Measurements from ENCODE around the gene SLC26A9. TPM values are rescaled to one million over a fixed set of nuclear protein-coding genes. Genes with fewer than 3 reads are reported as not detected.

The SLC26A9 gene
- total and polyA plus RNA-seq, 2 donors (not counting 3 experiments of a cell fraction or from before 2014, with no cell fraction given): 0.10 to 0.20 TPM

GRCh38 chr1:205970486-205970885 is 27.2 kb upstream of the SLC26A9 start:
- H3K79me2 ChIP-seq (ENCODE audit: control insufficient read depth, insufficient read depth, low read length): no peaks in the 10 kb centered on the region
- H2AFZ ChIP-seq (ENCODE audit: low read depth, low read length): no peak overlapping the region
- dilution Hi-C loops (cut with MboI; ENCODE audit: extremely low pct_ligation_motif_present, low sequenced_read_pairs): no loop called here
- H3K9ac ChIP-seq (replicated peaks; ENCODE audit: extremely low read depth, insufficient read depth, low read length): no peak overlapping the region
- DNase-seq (ENCODE audit: low read depth, low spot score) (peak; percentile 37), FAIRE-seq (no peak)
- H4K20me1 ChIP-seq (replicated peaks; ENCODE audit: control insufficient read depth, extremely low read depth, insufficient read depth, low read length): no peaks in the 10 kb centered on the region
- no peak overlapping the region for H3K4me2 ChIP-seq (ENCODE audit: insufficient read depth, low read length)
- H3K27me3 ChIP-seq (ENCODE audit: control insufficient read depth in 2 of 2, insufficient read depth in 2 of 2, low read length in 2 of 2): no peaks in the 10 kb centered on the region
- no TSS peak for BruUV-seq (replicated peaks)
- CTCF ChIA-PET: interaction anchor here (0.8 to 5.9 kb wide), 7 partner anchors 10 to 136 kb away, joined by 3 to 61 read pairs (median 4); no protein-coding TSS in a partner anchor
- no peaks in the 10 kb centered on the region for H3K9me3 ChIP-seq (replicated peaks; ENCODE audit: control insufficient read depth, insufficient read depth, low read length)
- H3K4me3 ChIP-seq (replicated peaks in 1 of 3; ENCODE audit: insufficient read depth in 1 of 3, low read depth in 1 of 3, low read length in 3 of 3): no peak overlapping the region
- TF ChIP-seq JUN (IDR thresholded peaks at IDR 0.05; ENCODE audit: borderline replicate concordance, insufficient read depth, insufficient read length, low read depth) (no peak), MAX (IDR thresholded peaks at IDR 0.05; ENCODE audit: insufficient read depth, insufficient read length) (no peak), MYC (IDR thresholded peaks at IDR 0.05; ENCODE audit: low read depth, low read length) (no peak), POLR2A (IDR thresholded peaks at IDR 0.05; ENCODE audit: low read depth, low read length) (no peak), POLR2AphosphoS5 (IDR thresholded peaks at IDR 0.05; ENCODE audit: insufficient read depth, low read depth, low read length) (no peak), EZH2 (IDR thresholded peaks at IDR 0.05; ENCODE audit: borderline replicate concordance, low read depth, low read length, severe bottlenecking) (no peak)
- POLR2A ChIA-PET: no interaction called here
- peaks cover 8% of the 10 kb centered on the region for H3K4me1 ChIP-seq (ENCODE audit: control insufficient read depth, extremely low read depth, insufficient read depth, low read length)
- no peaks in the 10 kb centered on the region for H3K9me1 ChIP-seq (replicated peaks; ENCODE audit: control insufficient read depth, extremely low read depth, insufficient read depth, low read length)
- intact Hi-C loops (cut with micrococcal nuclease): no loop called here
- H3K27ac ChIP-seq (ENCODE audit: insufficient read depth, low read depth, low read length): no peak overlapping the region
- H3K36me3 ChIP-seq (ENCODE audit: control insufficient read depth in 2 of 2, extremely low read depth in 1 of 2, insufficient read depth in 2 of 2, low read length in 2 of 2): no peaks in the 10 kb centered on the region

- no peaks in the 10 kb centered on the region for H4K20me1 ChIP-seq (replicated peaks; ENCODE audit: control insufficient read depth, extremely low read depth, insufficient read depth, low read length)
- ChIA-PET POLR2A (no interaction called here), CTCF (interaction anchor here (1.6 to 15.6 kb wide), 4 partner anchors 8 to 177 kb away, joined by 5 to 154 read pairs (median 34); no protein-coding TSS in a partner anchor)
- dilution Hi-C loops (cut with MboI; ENCODE audit: extremely low pct_ligation_motif_present, low sequenced_read_pairs): no loop called here
- TF ChIP-seq CTCF (IDR thresholded peaks at IDR 0.05; ENCODE audit: extremely low read depth in 1 of 2, insufficient read depth in 1 of 2, low read depth in 1 of 2, low read length in 2 of 2) (no peak), MYC (IDR thresholded peaks at IDR 0.05; ENCODE audit: low read depth, low read length) (no peak), JUN (IDR thresholded peaks at IDR 0.05; ENCODE audit: borderline replicate concordance, insufficient read depth, insufficient read length, low read depth) (no peak), POLR2AphosphoS5 (IDR thresholded peaks at IDR 0.05; ENCODE audit: insufficient read depth, low read depth, low read length) (no peak), GATA2 (IDR thresholded peaks at IDR 0.05; ENCODE audit: insufficient read depth, insufficient read length, low read depth, low read length) (no peak), POLR2A (IDR thresholded peaks at IDR 0.05; ENCODE audit: low read depth, low read length) (no peak), EZH2 (IDR thresholded peaks at IDR 0.05; ENCODE audit: borderline replicate concordance, low read depth, low read length, severe bottlenecking) (no peak), MAX (IDR thresholded peaks at IDR 0.05; ENCODE audit: insufficient read depth, insufficient read length) (no peak), FOS (IDR thresholded peaks at IDR 0.05; ENCODE audit: borderline replicate concordance, insufficient read depth, low read length) (no peak)
- no peaks in the 10 kb centered on the region for H3K27me3 ChIP-seq (ENCODE audit: control insufficient read depth in 2 of 2, insufficient read depth in 2 of 2, low read length in 2 of 2)
- intact Hi-C loops (cut with micrococcal nuclease): no loop called here
- H3K4me2 ChIP-seq (ENCODE audit: insufficient read depth, low read length): no peak overlapping the region
- H3K9ac ChIP-seq (replicated peaks; ENCODE audit: extremely low read depth, insufficient read depth, low read length): no peak overlapping the region
- no peaks in the 10 kb centered on the region for H3K79me2 ChIP-seq (ENCODE audit: control insufficient read depth, insufficient read depth, low read length)
- H3K27ac ChIP-seq (ENCODE audit: insufficient read depth, low read depth, low read length): no peak overlapping the region
- H3K36me3 ChIP-seq (ENCODE audit: control insufficient read depth in 2 of 2, extremely low read depth in 1 of 2, insufficient read depth in 2 of 2, low read length in 2 of 2): no peaks in the 10 kb centered on the region
- FAIRE-seq (no peak), DNase-seq (ENCODE audit: low read depth, low spot score) (no peak)
- no peaks in the 10 kb centered on the region for H3K9me1 ChIP-seq (replicated peaks; ENCODE audit: control insufficient read depth, extremely low read depth, insufficient read depth, low read length)
- BruUV-seq (replicated peaks): no TSS peak
- H3K4me1 ChIP-seq (ENCODE audit: control insufficient read depth, extremely low read depth, insufficient read depth, low read length): peaks cover 8% of the 10 kb centered on the region
- H3K4me3 ChIP-seq (replicated peaks in 1 of 3; ENCODE audit: insufficient read depth in 1 of 3, low read depth in 1 of 3, low read length in 3 of 3): no peak overlapping the region
- H2AFZ ChIP-seq (ENCODE audit: low read depth, low read length): no peak overlapping the region
- no peaks in the 10 kb centered on the region for H3K9me3 ChIP-seq (replicated peaks; ENCODE audit: control insufficient read depth, insufficient read depth, low read length)
These were observed 26.0 kb upstream of the SLC26A9 start for GRCh38 chr1:205969229-205969628.
